ENCODE results near the gene SMG7.

Gene SMG7

DNA sequence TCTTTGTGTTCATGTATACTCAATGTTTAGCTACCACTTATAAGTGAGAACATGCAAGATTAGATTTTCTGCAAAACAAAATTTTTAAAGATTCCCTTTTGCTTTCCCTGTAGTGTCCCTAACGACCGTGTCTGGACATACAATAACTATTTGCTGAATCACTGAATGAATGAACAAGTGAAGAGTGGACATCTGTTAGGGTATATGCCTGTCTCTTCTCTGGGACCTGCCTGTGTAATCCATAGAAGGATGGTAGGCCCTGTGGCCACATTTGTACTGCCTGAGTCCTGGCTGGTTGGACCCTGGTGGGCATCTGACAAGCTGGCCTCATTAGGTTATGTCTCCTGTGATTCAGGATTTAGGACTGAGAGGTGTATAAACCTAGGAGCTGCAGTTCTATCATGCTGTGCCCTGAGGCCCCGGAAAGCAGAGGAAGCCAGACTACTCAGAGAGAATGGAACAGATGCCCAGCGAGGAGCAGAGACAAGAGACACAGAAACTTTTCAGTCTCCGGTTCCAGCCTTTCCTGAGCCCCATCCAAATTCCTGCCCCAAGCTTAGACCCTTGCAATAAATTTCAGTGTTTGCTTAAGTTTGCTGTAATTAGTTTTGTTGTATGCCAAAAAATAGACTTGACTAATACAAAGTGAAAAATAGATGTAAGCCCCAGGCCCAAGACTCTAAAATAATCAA, 125.5 kb downstream of the SMG7 start:
- no peak for DNase-seq

DNA sequence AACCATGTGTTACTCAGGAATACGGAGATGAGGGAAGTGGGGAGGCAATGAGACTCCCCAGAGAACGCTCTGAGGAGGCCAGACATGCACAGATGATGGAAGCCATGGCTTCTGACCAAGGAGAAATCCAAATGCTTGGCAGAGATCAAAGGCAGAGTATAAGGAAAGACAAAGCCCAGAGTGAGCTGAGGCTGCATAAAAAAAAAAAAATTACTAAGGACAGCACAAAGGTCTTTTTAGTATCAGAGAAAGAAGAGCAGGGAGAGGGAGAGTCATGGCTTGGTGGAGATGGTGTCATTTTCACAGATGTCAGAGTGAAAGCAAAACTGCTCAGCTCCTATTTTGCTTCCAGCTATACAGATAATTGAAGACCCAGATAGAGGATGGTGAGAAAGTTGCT, 126.1 kb downstream of the SMG7 start:
- no peak for DNase-seq

DNA sequence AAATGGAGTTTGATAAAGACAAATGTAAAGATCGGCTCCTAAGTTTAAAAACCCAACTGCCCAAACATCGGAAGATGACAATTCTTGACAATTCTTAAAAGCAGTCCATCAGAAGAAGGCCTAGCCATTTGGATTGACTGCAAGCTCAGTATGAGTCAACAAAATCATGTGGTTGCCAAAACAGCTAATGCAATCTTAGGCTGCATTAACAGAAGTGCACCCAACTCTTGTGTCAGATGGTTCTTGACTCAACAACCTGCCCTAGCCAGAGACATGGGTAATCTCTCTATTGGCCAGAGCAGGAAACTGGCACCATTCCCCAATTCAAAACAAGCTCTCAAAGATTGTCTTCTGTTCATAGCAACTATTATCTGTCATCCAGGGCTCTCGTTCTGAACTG, 127.8 kb downstream of the SMG7 start:
- no peak for DNase-seq

DNA sequence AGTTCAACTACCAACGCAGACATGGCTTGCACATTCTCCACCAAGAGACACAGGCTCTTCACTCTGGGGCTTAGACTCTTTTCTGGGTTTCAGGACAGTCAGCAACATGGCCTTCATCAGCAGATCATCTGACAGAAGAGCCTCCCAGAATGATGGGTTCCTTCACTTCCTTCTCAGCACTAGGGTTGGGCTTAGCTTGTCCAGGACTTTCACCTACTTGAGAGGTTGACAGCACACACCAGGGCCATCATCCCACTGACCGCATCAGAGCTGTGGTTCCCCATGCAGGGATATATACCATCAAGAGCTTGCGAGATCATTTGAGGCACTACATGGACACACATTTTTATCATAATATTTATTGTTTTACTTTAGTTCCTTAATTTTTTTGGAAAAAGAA, 128.3 kb downstream of the SMG7 start:
- DNase-seq, result no peak

DNA sequence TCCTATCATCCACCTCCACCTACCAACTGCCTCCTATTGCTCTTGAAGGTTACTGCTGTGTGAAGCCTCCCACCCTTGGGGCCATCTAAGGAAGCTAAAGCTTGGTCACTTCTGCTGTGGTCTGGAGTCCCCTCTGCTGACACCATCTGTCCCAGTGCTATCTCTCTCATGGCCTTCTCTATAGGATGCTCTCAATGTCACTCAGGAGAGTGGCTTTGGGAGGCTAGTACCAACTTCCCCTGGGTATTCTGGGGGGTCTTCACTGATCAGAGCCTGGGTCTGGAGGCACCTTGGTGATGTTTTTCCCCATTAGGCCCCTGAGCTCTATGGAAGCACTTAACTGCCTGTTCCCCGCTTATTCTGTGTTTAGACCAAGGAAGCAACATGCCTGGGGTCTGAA, 130.2 kb downstream of the SMG7 start:
- no peak for DNase-seq
